ENCODE measurements around the gene MGRN1.

MGRN1 gene

GRCh38 chr16:4640572-4641305, 16.1 kb downstream of the MGRN1 start:
- no peak overlapping the region for H3K27ac ChIP-seq
- TF ChIP-seq, protein P1, sequence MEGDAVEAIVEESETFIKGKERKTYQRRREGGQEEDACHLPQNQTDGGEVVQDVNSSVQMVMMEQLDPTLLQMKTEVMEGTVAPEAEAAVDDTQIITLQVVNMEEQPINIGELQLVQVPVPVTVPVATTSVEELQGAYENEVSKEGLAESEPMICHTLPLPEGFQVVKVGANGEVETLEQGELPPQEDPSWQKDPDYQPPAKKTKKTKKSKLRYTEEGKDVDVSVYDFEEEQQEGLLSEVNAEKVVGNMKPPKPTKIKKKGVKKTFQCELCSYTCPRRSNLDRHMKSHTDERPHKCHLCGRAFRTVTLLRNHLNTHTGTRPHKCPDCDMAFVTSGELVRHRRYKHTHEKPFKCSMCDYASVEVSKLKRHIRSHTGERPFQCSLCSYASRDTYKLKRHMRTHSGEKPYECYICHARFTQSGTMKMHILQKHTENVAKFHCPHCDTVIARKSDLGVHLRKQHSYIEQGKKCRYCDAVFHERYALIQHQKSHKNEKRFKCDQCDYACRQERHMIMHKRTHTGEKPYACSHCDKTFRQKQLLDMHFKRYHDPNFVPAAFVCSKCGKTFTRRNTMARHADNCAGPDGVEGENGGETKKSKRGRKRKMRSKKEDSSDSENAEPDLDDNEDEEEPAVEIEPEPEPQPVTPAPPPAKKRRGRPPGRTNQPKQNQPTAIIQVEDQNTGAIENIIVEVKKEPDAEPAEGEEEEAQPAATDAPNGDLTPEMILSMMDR (IDR thresholded peaks at IDR 0.05; ENCODE audit: low read depth, low read length) = no peak
- no peaks in the 10 kb centered on the region for H3K27me3 ChIP-seq (ENCODE audit: insufficient read depth, low read depth, severe bottlenecking)
- H3K36me3 ChIP-seq = peaks cover 5% of the 10 kb centered on the region
- no peak for DNase-seq
- H3K9me3 ChIP-seq (ENCODE audit: severe bottlenecking) = no peaks in the 10 kb centered on the region
- H3K4me3 ChIP-seq (ENCODE audit: low read depth, low read length) = no peak overlapping the region

DNA sequence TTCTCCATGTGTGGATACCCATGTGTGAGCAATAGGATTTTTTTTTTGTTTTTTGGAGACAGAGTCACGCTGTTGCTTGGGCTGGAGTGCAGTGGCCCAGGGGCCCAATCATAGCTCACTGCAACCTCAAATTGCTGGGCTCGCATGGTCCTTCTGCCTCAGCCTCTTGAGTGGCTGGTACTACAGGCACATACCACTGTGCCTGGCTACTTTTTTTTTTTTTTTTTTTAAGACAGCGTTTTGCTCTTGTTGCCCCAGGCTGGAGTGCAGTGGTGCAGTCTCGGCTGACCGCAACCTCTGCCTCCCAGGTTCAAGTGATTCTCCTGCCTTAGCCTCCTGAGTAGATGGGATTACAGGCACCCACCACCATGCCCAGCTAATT, 16.7 kb downstream of the MGRN1 start:
- H3K27me3 ChIP-seq (ENCODE audit: insufficient read depth, low read depth, severe bottlenecking) = no peaks in the 10 kb centered on the region
- no peaks in the 10 kb centered on the region for H3K9me3 ChIP-seq (ENCODE audit: severe bottlenecking)
- no peak for DNase-seq
- H3K27ac ChIP-seq = no peak overlapping the region
- no peak overlapping the region for H3K4me3 ChIP-seq (ENCODE audit: low read depth, low read length)
- TF ChIP-seq, protein P1 (IDR thresholded peaks at IDR 0.05; ENCODE audit: low read depth, low read length) = no peak
- H3K36me3 ChIP-seq = peaks cover 5% of the 10 kb centered on the region

GRCh38 chr16:4641895-4642294, 17.3 kb downstream of the MGRN1 start:
- Histone ChIP-seq H3K27ac (no peak overlapping the region), H3K9me3 (ENCODE audit: severe bottlenecking) (no peaks in the 10 kb centered on the region), H3K27me3 (ENCODE audit: insufficient read depth, low read depth, severe bottlenecking) (no peaks in the 10 kb centered on the region), H3K4me3 (ENCODE audit: low read depth, low read length) (no peak overlapping the region), H3K36me3 (peaks cover 5% of the 10 kb centered on the region; the same call in 1 of the 2 replicates)
- TF ChIP-seq, protein P1 (IDR thresholded peaks at IDR 0.05; ENCODE audit: low read depth, low read length) = no peak
- DNase-seq = no peak

DNA sequence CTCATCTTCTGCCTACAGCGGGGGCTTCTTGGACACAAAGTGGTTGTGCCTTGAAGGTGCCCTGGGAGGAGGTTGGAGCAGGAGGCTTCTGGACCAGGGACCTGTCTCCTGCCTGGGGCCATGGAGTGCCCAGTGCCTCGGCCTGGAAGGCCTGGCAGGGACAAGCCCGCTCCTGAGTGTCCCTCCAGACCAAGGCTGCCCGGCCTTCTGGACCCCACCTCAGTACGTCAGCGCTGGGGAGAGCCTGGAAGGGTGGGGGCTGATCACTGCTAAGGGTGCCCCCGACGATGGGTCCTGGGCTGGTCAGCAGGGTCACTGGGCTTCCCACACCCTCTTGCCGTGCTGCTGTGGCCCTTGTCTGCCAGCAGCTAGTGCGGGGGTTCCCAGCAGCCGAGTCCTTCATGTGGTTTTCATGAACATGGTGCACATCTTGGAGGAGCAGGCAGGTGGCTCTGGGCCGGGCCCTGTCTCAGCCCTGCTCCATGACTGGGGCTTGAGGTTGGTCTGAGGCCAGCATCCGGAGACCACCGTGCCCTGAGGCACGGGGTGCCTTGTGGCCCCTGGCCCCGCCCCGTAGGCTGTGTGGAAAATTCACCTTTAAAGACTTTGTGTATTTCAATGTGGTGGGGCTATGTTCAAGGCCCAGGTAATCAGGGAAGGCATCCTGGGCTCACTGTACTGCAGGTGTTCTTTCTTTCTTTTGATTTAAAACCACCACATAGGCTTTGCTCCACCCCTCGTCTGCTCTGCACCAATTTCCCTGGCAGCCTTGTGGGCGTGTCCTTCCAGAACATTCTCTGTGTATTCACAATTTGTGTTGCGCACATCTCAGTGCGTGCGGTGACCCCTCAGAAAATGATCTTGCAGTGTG, 22.4 kb downstream of the MGRN1 start:
- no peaks in the 10 kb centered on the region for H3K9me3 ChIP-seq (ENCODE audit: severe bottlenecking)
- no peaks in the 10 kb centered on the region for H3K27me3 ChIP-seq (ENCODE audit: insufficient read depth, low read depth, severe bottlenecking)
- H3K27ac ChIP-seq = no peak overlapping the region
- H3K4me3 ChIP-seq (ENCODE audit: low read depth, low read length) = no peak overlapping the region
- DNase-seq = no peak
- peaks cover 20% of the 10 kb centered on the region for H3K36me3 ChIP-seq
- TF ChIP-seq, protein P1 (IDR thresholded peaks at IDR 0.05; ENCODE audit: low read depth, low read length) = no peak

GRCh38 chr16:4647644-4647980, 23.0 kb downstream of the MGRN1 start:
- H3K27ac ChIP-seq = no peak overlapping the region
- H3K9me3 ChIP-seq (ENCODE audit: severe bottlenecking) = no peaks in the 10 kb centered on the region
- no peak overlapping the region for H3K4me3 ChIP-seq (ENCODE audit: low read depth, low read length)
- DNase-seq = no peak
- TF ChIP-seq, protein P1 (IDR thresholded peaks at IDR 0.05; ENCODE audit: low read depth, low read length) = no peak
- H3K36me3 ChIP-seq = peaks cover 26% of the 10 kb centered on the region
- no peaks in the 10 kb centered on the region for H3K27me3 ChIP-seq (ENCODE audit: insufficient read depth, low read depth, severe bottlenecking)

Measured in WERI-Rb-1 (cell line).